Superior temporal gyrus (tissue), 1 donor: Measurements from ENCODE around the gene WDCP.
"Not testable (repeated sequence)": the region's sequence is repeated elsewhere in the genome, so short reads cannot be mapped to it uniquely, and the experiment has no call there.

Experiments used
- DNase-seq: peaks from one replicate; pipeline ENCODE4 v3.0.0-alpha.2; 2016; ENCODE audit errors: extremely low spot score

The WDCP gene

GRCh38 chr2:24022324-24022974 is 24.7 kb downstream of the WDCP start:
- no peak for DNase-seq

DNA sequence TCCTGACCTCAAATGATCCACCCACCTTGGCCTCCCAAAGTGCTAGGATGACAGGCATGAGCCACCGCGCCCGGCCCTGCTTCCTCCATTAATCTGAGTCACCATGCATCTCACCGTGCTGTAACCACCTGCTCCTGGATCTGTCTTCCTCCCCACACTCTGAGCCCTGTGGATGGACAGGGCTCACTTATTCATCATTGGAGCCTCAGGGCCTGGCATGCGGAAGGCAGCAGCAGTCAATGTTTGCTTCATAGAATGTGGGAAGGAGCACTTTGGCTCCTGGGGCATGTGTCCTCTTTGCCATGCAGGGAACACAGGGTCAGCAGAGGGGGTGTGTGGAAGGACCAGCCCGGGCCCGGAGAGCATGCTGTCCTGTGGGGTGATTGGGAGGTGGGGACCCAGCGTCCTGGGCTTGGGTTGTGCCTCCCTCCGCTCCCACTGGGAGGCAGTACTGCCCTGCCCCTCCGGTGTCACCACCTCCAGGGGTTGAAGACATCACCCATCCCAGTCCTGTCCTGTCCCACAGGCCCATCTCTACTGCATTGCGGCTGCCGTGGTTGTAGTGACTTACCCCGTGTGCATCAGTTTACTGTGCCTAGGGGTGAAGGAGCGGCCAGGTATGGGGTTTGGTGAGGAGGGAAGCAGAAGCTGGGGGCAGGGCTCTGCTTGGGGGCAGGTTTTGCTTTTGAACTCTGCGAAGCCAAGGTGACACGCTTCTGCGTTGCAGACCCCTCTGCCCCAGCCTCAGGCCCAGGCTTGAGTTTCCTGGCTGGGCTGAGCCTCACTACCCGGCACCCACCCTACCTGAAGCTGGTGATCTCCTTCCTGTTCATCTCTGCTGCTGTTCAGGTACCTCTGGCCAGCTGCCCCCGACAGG is 25.8 kb downstream of the WDCP start:
- no peak for DNase-seq

GRCh38 chr2:24020244-24020643 is 26.9 kb downstream of the WDCP start:
- DNase-seq, result no peak

DNA sequence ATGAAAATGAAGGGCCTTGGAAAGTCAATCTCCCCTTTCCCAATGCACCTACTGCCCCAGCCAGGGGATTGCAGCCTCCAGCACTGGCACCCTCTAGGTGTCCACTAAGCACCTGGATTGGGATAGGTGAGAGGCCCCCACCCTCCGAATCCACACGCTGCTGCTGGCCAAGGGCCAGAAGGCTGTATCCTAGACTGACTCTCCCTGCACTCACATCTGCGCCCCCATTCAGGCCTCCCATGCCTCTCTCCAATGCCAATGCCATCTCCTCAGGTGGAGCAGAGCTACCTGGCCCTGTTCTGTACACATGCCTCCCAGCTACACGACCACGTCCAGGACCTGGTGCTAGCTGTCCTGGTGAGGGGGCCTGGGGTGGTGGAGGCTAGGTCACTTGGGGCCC is 27.5 kb downstream of the WDCP start:
- no peak for DNase-seq

- DNase-seq, result no peak
Observed at GRCh38 chr2:24018241-24018640, 28.9 kb downstream of the WDCP start.

DNA sequence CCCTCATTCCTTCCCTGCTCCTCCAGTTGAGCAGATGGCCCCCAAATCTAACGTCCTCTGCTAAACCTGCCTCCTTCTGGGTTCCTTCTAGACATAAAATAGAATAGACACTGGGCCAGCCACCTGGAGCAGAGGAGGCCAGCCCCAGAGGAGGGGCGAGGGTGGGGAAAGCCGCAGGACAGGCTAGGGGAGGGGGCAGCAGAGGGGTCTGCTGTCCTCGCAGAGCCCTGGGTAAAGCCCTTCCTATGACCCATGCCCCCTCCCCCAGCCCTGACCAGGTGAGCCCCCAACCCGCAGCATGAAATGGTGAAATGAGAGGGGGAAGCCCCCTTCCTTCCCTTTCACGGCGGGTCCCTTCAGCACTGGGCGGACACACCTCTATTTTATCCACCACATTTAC is 29.5 kb downstream of the WDCP start:
- DNase-seq, result no peak

DNA sequence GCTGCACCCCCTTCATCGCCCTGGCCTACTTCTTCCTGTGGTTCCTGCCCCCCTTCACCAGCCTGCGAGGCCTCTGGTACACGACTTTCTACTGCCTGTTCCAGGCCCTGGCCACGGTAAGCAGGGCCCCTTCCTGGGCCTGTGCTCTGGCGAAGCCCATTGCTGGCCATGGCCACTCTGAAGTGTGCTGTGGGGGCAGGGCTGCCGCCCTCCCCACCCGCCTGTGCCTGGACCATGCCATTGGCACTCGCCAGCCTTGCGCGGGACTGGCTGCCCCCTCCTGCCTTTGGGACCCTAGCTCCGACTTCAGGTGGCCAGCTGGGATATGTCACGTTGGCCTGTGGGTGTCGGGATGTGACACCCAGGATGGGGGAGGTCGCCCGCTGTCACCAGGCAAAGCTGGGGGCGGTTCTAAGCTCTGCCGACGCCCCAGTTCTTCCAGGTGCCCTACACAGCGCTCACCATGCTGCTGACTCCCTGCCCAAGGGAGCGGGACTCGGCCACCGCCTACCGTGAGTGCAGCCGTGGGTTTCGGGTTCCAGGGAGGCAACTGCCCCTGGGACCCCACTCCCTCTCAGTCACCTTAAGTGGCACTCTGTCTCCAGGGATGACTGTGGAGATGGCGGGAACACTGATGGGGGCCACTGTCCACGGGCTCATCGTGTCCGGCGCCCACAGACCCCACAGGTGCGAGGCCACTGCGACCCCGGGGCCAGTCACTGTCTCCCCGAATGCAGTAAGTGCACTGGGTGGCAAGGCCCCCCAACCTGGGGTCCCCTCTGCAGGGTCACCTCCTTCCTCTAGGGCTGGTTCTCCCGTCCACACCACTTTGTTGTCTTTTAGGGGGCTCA is 30.1 kb downstream of the WDCP start:
- no peak for DNase-seq

DNA sequence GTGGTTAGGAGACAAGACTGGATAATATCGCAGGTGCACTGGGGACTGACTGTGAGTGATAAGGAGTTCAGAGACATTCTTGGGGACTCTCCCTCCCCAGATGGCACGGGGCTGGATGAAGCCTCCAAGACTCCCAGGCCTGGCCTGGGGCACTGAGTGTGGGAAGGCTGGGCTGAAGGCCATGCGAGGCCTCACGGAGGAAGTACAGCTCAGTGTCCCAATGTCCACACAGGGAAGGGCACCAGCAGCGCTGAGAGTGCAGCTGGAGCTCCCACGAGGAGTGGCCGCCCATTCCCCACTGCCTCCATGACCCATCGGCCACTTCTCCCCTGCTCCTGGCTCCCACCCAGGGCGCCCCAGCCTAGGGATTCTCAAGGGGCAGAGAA is 30.8 kb downstream of the WDCP start:
- no peak for DNase-seq

- DNase-seq, result no peak
Observed at GRCh38 chr2:24015562-24016375, 31.4 kb downstream of the WDCP start.

- DNase-seq, result not testable (repeated sequence)
Observed at GRCh38 chr2:24014902-24015301, 32.3 kb downstream of the WDCP start.

DNA sequence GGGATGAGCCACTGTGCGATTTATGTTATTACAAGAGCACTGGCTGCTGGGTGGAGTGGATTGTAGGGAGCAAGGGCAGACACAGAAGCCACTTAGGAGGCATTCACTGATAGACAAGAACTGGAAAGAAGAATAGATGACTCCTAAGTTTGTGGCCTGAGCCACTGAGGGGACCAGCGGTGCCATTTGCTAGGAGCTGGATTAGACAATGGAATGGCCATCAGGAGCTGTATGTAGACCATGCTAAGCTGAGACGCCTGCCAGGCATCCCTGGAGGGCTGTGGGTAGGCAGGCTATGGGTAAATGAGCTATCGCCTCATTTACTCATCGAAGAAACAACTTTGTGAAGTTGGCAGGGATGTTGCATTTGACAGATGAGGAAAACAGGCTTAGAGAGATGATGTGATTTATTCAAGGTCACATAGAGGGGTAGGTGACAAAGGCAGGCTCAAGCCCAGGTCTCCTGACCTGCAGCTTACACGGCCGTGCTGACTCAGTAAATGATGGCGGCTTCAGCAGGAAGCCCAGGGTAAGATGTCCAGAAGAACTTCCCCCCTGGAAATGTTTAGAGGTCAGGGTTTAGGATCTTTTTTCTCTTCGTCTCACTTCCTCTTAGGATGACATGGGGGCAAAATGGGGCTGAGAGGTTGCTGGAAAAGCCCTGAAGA is 34.5 kb downstream of the WDCP start:
- no peak for DNase-seq

DNA sequence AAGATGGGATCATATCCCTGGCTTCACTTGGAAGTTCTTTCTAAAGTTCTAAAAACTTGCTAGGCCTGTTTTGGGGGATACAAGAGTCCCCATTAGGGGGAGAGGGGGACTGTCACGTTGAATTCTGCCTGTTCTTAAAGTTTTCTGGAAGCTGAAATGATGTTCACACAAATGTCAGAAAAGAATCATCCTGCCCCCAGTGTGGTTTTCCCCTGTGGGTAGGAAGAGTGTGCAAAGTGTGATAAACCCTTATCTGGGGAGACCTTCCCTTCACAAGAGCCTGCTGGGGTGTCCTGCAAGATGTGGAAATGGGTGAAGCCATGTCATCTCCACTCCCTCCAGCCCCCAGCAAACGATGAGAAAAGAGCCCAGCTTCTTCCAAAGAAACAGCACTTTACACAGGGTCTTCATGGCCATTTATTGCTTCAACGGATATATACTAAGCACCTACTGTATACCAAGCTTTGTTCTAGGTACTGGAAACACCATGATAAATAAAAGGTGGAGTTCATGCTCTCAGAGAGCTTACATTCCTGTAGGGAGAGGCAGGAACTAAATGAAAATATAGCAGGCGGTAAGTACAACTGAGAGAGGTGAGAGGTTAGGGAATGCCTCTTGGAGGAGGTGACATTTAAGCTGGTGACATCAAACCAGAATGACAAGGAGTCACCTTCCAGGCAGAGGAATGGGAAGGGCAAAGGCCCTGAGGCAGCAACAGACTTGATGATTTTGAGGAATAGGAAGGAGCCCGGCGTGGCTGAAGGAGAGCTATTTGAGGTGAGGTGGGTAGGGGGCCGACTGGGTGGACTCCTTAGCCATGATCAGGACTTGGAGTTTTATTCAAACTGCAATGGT is 35.7 kb downstream of the WDCP start:
- no peak for DNase-seq

DNA sequence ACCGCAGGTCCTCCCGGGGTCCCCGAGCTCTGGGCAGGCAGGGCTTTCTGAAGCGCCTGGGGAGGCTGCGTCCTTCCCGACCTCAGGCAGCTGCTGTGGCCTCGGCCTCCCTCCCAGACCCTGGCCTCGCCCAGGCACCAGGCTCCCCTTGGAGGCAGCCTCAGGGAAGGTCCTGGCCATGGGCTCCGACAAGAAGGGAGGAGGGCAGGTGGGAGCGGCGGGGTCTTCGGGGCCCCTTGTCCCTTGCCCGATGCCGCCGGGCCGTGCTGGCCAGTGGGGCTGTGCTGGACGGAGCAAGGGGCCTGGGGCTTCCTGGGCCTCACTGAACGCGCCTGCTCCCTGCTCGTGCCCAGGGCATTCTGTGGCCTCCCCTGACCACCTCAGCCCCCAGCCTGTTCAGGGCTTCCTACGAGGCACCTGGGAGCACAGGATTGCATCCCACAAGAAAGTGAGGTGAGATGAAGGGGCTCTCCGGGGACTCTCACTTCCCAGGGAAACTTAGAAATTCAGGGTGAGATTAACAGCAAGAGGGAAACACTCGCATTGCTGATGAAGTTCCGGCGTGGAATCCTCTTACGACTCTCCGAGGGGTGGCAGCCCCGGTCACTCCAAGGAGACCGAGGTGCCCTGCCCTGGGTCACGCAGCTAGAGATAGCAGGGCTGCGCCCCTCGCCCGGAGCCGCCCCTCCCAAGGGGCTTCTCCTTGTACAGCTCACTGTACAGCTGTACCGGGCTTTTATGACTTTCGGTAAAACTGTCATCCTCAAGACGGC is 36.5 kb downstream of the WDCP start:
- no peak for DNase-seq

GRCh38 chr2:24009680-24010476 is 37.3 kb downstream of the WDCP start, which contains the start of gene MFSD2B:
TSS of gene MFSD2B (plus strand) at chr2:24010085. CDS start at chr2:24010097, 12 bp downstream.
- no peak for DNase-seq

DNA sequence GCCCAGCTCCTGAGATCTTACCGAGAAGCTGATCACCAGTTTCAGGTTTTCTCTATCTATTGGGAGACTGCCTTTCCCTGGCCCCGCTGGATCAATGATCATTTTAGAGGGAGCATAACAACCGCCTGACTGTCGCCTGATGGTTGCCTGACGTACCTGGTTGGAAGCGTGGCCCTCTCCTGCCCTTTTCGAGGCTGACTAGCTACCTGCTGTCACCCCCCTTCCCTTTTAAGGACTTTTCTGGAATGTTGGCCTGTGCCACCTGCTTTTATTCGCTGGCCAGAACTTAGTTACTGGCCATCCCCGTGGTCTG is 37.9 kb downstream of the WDCP start:
- DNase-seq, result no peak

DNA sequence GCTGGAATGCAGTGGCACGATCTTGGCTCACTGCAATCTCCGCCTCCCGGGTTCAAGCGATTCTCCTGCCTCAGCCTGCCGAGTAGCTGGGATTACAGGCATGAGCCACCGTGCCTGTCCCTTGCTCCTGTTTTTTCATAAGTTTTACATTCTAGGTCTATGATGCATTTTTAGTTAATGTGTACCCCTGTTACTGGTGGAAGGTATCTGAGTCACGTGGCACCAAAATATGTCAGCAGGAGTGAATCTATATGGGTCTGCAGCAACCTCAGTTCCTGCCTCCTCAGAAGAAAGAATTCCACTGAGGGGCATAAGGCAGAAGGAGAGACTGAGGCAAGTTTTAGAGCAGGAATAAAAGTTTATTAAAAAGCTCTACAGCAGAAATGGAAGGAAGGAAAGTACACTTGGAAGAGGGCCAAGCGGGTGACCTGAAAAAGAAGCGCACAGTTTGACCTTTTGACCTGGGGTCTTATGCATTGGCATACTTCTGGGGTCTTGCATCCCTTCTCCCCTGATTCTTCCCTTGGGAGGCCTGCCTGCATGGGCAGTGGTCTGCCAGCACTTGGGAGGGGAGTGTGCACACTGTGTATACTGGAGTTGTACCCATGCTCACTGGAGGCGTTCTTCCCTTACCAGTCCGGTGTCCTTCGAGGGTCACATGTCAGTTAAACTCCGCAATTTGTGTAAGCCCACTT is 38.4 kb downstream of the WDCP start:
- no peak for DNase-seq

DNA sequence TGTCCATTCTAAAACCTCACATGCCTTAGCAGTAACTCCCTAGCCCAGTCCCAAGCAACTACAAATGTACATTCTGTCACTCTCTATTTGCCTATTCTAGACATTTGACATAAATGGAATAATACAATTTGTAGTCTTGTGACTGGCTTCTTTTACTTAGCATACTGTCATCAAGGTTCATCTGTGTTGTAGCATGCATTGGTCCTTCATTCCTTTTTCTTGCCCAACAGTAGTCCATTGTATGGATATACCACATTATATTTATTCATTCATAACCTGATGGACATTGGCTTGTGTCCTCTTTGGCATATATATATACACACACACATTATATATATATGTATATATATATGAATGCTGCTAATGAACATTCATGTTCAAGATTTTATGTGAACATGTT is 39.5 kb downstream of the WDCP start:
- no peak for DNase-seq

DNA sequence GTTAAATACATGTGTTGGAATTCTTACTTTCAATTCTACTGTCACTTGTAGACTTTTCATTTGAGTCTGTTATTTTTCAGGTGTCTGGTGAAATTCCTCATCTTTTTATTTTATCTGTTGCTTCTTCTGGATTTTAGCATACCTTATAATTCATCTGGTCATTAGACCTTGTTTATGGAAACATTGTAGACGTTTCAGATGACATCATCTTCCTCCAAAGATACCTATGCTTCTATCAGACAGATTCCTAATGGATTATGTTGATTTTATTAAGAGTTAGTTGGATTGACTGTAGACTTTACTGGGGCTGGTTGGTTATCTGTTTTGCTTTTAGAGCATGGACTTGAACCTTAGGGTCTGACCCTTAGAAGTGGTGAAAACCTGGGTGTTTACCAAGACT is 52.6 kb downstream of the WDCP start:
- DNase-seq, result no peak
